ENCODE results near the gene PIK3R5.

DNA sequence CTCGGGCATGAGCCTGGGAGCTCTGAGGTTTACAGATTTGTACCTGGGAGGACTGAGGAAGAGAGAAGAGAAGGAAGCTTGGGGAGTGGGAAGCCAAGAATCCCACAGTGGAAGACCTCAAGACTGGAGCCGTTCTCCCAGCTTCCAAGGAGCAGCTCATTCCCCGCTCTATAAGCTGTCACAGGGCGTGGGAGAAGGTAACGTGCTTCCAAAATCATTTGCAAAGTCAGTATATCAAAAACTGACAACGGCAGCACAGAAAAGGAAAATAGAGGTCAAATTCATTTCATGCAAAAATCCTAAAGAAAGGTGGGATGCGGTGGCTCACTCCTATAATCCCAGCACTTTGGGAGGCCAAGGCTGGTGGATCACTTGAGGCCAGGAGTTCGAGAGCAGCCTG, 7.8 kb downstream of the PIK3R5 start:
- TF ChIP-seq, protein P1, sequence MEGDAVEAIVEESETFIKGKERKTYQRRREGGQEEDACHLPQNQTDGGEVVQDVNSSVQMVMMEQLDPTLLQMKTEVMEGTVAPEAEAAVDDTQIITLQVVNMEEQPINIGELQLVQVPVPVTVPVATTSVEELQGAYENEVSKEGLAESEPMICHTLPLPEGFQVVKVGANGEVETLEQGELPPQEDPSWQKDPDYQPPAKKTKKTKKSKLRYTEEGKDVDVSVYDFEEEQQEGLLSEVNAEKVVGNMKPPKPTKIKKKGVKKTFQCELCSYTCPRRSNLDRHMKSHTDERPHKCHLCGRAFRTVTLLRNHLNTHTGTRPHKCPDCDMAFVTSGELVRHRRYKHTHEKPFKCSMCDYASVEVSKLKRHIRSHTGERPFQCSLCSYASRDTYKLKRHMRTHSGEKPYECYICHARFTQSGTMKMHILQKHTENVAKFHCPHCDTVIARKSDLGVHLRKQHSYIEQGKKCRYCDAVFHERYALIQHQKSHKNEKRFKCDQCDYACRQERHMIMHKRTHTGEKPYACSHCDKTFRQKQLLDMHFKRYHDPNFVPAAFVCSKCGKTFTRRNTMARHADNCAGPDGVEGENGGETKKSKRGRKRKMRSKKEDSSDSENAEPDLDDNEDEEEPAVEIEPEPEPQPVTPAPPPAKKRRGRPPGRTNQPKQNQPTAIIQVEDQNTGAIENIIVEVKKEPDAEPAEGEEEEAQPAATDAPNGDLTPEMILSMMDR (IDR thresholded peaks at IDR 0.05; ENCODE audit: borderline replicate concordance, extremely low read depth, low read length, poor library complexity, severe bottlenecking) = no peak
- no peak for TF ChIP-seq EZH2 (IDR thresholded peaks at IDR 0.05; ENCODE audit: borderline replicate concordance, low read depth, low read length, severe bottlenecking)

All from DND-41 (cell line).